ENCODE results near the gene FAM228B. TPM values are rescaled to one million over a fixed set of nuclear protein-coding genes. Genes with fewer than 3 reads are reported as not detected.

The FAM228B gene
- total RNA-seq, 1 donor from 2014 or later, result 31.2 TPM

- H3K9me3 ChIP-seq (ENCODE audit: low read depth), result no peaks in the 10 kb centered on the region
- H3K9ac ChIP-seq, result no peak overlapping the region
- no peaks in the 10 kb centered on the region for H3K36me3 ChIP-seq
- no peaks in the 10 kb centered on the region for H3K36me3 Mint-ChIP-seq
- peaks cover 7% of the 10 kb centered on the region for H3K27me3 Mint-ChIP-seq (ENCODE audit: insufficient read depth, low read depth)
- no peak overlapping the region for H2AFZ ChIP-seq (replicated peaks)
- no peaks in the 10 kb centered on the region for H3K27me3 ChIP-seq
- H4K20me1 ChIP-seq (ENCODE audit: low read depth), result no peaks in the 10 kb centered on the region
- H3K9me3 Mint-ChIP-seq, result no peaks in the 10 kb centered on the region
- H3K4me2 ChIP-seq, result no peak overlapping the region
- TF ChIP-seq EZH2phosphoT487 (IDR thresholded peaks at IDR 0.05) (no peak), EZH2 (IDR thresholded peaks at IDR 0.05) (no peak)
- TF ChIP-seq, protein P1, sequence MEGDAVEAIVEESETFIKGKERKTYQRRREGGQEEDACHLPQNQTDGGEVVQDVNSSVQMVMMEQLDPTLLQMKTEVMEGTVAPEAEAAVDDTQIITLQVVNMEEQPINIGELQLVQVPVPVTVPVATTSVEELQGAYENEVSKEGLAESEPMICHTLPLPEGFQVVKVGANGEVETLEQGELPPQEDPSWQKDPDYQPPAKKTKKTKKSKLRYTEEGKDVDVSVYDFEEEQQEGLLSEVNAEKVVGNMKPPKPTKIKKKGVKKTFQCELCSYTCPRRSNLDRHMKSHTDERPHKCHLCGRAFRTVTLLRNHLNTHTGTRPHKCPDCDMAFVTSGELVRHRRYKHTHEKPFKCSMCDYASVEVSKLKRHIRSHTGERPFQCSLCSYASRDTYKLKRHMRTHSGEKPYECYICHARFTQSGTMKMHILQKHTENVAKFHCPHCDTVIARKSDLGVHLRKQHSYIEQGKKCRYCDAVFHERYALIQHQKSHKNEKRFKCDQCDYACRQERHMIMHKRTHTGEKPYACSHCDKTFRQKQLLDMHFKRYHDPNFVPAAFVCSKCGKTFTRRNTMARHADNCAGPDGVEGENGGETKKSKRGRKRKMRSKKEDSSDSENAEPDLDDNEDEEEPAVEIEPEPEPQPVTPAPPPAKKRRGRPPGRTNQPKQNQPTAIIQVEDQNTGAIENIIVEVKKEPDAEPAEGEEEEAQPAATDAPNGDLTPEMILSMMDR (IDR thresholded peaks at IDR 0.05), result peak; percentile 10
- H3K27ac ChIP-seq, result no peak overlapping the region
- H3K4me3 ChIP-seq, result no peak overlapping the region
- peaks cover 12% of the 10 kb centered on the region for H3K4me1 ChIP-seq
- H3K4me1 Mint-ChIP-seq, result peaks cover 24% of the 10 kb centered on the region
- no peaks in the 10 kb centered on the region for H3K79me2 ChIP-seq (ENCODE audit: low read depth)
- no peak overlapping the region for H3K4me3 Mint-ChIP-seq
- peak overlapping the region; percentile 75 for H3K27ac Mint-ChIP-seq
- no peaks in the 10 kb centered on the region for H3F3A ChIP-seq (ENCODE audit: low read depth)
- DNase-seq (ENCODE audit: low spot score), result peak; percentile 35
These were observed 79.9 kb downstream of the FAM228B start for GRCh38 chr2:24203029-24203786.

- H3K4me1 ChIP-seq, result peaks cover 12% of the 10 kb centered on the region
- H3K9me3 ChIP-seq (ENCODE audit: low read depth), result no peaks in the 10 kb centered on the region
- peaks cover 24% of the 10 kb centered on the region for H3K4me1 Mint-ChIP-seq
- no peak overlapping the region for H3K4me2 ChIP-seq
- H3F3A ChIP-seq (ENCODE audit: low read depth), result no peaks in the 10 kb centered on the region
- no peaks in the 10 kb centered on the region for H3K27me3 ChIP-seq
- H3K36me3 Mint-ChIP-seq, result peaks cover under 1% of the 10 kb centered on the region
- no peak overlapping the region for H3K4me3 Mint-ChIP-seq
- no peaks in the 10 kb centered on the region for H3K79me2 ChIP-seq (ENCODE audit: low read depth)
- H3K9me3 Mint-ChIP-seq, result no peaks in the 10 kb centered on the region
- DNase-seq (ENCODE audit: low spot score), result no peak
- H3K27ac ChIP-seq, result no peak overlapping the region
- no peak overlapping the region for H3K4me3 ChIP-seq
- peaks cover 7% of the 10 kb centered on the region for H3K27me3 Mint-ChIP-seq (ENCODE audit: insufficient read depth, low read depth)
- no peak for TF ChIP-seq EZH2 (IDR thresholded peaks at IDR 0.05)
- TF ChIP-seq, protein P1 (IDR thresholded peaks at IDR 0.05), result no peak
- TF ChIP-seq EZH2phosphoT487 (IDR thresholded peaks at IDR 0.05), result no peak
- H3K36me3 ChIP-seq, result no peaks in the 10 kb centered on the region
- no peaks in the 10 kb centered on the region for H4K20me1 ChIP-seq (ENCODE audit: low read depth)
- no peak overlapping the region for H3K9ac ChIP-seq
- H3K27ac Mint-ChIP-seq, result peak overlapping the region; percentile 75
- H2AFZ ChIP-seq (replicated peaks), result no peak overlapping the region
These were observed 80.5 kb downstream of the FAM228B start for GRCh38 chr2:24203787-24204150.

GRCh38 chr2:24204505-24204904, 81.2 kb downstream of the FAM228B start:
- H3K27ac Mint-ChIP-seq, result no peak overlapping the region
- no peaks in the 10 kb centered on the region for H3K36me3 ChIP-seq

More at GRCh38 chr2:24204505-24204904, 81.2 kb downstream of the FAM228B start:
- Histone ChIP-seq H3K4me2 (no peak overlapping the region), H4K20me1 (ENCODE audit: low read depth) (no peaks in the 10 kb centered on the region), H3K4me1 (peaks cover 12% of the 10 kb centered on the region), H3K9me3 (ENCODE audit: low read depth) (no peaks in the 10 kb centered on the region), H3K27me3 (no peaks in the 10 kb centered on the region), H2AFZ (replicated peaks) (no peak overlapping the region), H3F3A (ENCODE audit: low read depth) (no peaks in the 10 kb centered on the region), H3K4me3 (no peak overlapping the region), H3K27ac (no peak overlapping the region), H3K9ac (no peak overlapping the region), H3K79me2 (ENCODE audit: low read depth) (no peaks in the 10 kb centered on the region)
- Mint-ChIP-seq H3K4me1 (peaks cover 28% of the 10 kb centered on the region), H3K27me3 (ENCODE audit: insufficient read depth, low read depth) (peaks cover 7% of the 10 kb centered on the region), H3K9me3 (no peaks in the 10 kb centered on the region), H3K4me3 (no peak overlapping the region), H3K36me3 (peaks cover 5% of the 10 kb centered on the region)
- DNase-seq (ENCODE audit: low spot score), result no peak
- TF ChIP-seq, protein P1 (IDR thresholded peaks at IDR 0.05), result no peak
- TF ChIP-seq EZH2 (IDR thresholded peaks at IDR 0.05) (no peak), EZH2phosphoT487 (IDR thresholded peaks at IDR 0.05) (no peak)

Measured in neural progenitor cell (in vitro differentiated cells).